Measurements from ENCODE around the gene ELOB. TPM values are rescaled to one million over a fixed set of nuclear protein-coding genes. Genes with fewer than 3 reads are reported as not detected.

Gene ELOB
- total and polyA plus RNA-seq, 2 of the 8 experiments (the other 6 are each of a cell fraction or from before 2014, with no cell fraction given) = 237 to 1,357 TPM

GRCh38 chr16:2765462-2766404 lies 11.3 kb downstream of the ELOB start:
- H3K4me2 ChIP-seq (ENCODE audit: insufficient read depth in 1 of 2, low read depth in 2 of 2, low read length in 2 of 2) = no peak overlapping the region
- H4K91ac ChIP-seq (replicated peaks; ENCODE audit: insufficient read length, low read length) = no peak overlapping the region
- no peak overlapping the region for H3K27ac ChIP-seq (ENCODE audit: low read depth, low read length)
- POLR2A ChIA-PET (ENCODE audit: partially characterized antibody) = interaction anchor here (0.9 to 6.9 kb wide), 11 partner anchors 7 to 64 kb away, joined by 3 to 140 read pairs (median 16); partner anchors contain the start of genes ELOB and SRRM2
- no peak overlapping the region for H3K56ac ChIP-seq (replicated peaks; ENCODE audit: insufficient read length, low read depth, low read length)
- no peak for DNase-seq (ENCODE audit: low read depth in 1 of 2, low spot score in 2 of 2)
- no peak for FAIRE-seq
- CTCF ChIA-PET (ENCODE audit: partially characterized antibody) = interaction anchor here (1.0 kb wide), 1 partner anchor 9 kb away, joined by 3 read pairs; no protein-coding TSS in a partner anchor
- H2AK5ac ChIP-seq (ENCODE audit: low read depth, low read length) = no peak overlapping the region
- H3K4me1 ChIP-seq (replicated peaks in 1 of 4; ENCODE audit: control insufficient read depth in 3 of 4, insufficient read depth in 4 of 4, low read length in 3 of 4) = peaks cover 0 to 3% (median under 1%) of the 10 kb centered on the region in 4 experiments; a peak in 3 of 7 replicates
- H3K79me2 ChIP-seq (ENCODE audit: control insufficient read depth in 1 of 2, insufficient read depth in 2 of 2, low read length in 2 of 2) = peaks cover 4 to 79% of the 10 kb centered on the region in 2 experiments; a peak in 3 of 4 replicates
- no peak overlapping the region for H2BK20ac ChIP-seq (ENCODE audit: low read length)
- TF ChIP-seq POLR2AphosphoS5 (IDR thresholded peaks at IDR 0.05; ENCODE audit: low read depth, low read length) (peak; percentile 30), SUZ12 (IDR thresholded peaks at IDR 0.05; ENCODE audit: low read length) (no peak)
- no peak overlapping the region for H3K4ac ChIP-seq (replicated peaks; ENCODE audit: insufficient read length, low read depth, low read length)
- H3K23me2 ChIP-seq (ENCODE audit: low read depth, low read length) = no peaks in the 10 kb centered on the region
- H3K14ac ChIP-seq (ENCODE audit: insufficient read length) = no peak overlapping the region
- peaks cover 23 to 33% of the 10 kb centered on the region in 2 experiments for H4K20me1 ChIP-seq (replicated peaks in 1 of 2; ENCODE audit: control insufficient read depth in 1 of 2, insufficient read depth in 2 of 2, low read length in 2 of 2)
- no peak overlapping the region for H4K8ac ChIP-seq (ENCODE audit: extremely low read depth, insufficient read depth, low read length)
- no peak overlapping the region for H2BK120ac ChIP-seq (replicated peaks; ENCODE audit: low read depth, low read length)
- no peaks in the 10 kb centered on the region for H3K27me3 ChIP-seq (replicated peaks in 1 of 4; ENCODE audit: control insufficient read depth in 3 of 4, extremely low read depth in 1 of 4, insufficient read depth in 3 of 4, low read length in 3 of 4)
- H3K36me3 ChIP-seq (ENCODE audit: control insufficient read depth in 2 of 4, insufficient read depth in 4 of 4, low read length in 3 of 4) = peaks cover 86 to 100% (median 98%) of the 10 kb centered on the region in 4 experiments
- H2BK12ac ChIP-seq (ENCODE audit: low read depth, low read length) = no peak overlapping the region
- no peak overlapping the region for H2AFZ ChIP-seq (ENCODE audit: low read length)
- H3K18ac ChIP-seq (ENCODE audit: extremely low read depth, low read length) = no peak overlapping the region
- no peak overlapping the region for H3K4me3 ChIP-seq (ENCODE audit: extremely low read depth in 1 of 4, insufficient read depth in 2 of 4, low read depth in 3 of 4, low read length in 4 of 4)
- no peak overlapping the region for H4K5ac ChIP-seq (ENCODE audit: insufficient read length, low read depth, low read length)
- H3K79me1 ChIP-seq (ENCODE audit: low read depth, low read length) = peaks cover 7% of the 10 kb centered on the region
- no peak overlapping the region for H2BK5ac ChIP-seq (ENCODE audit: low read depth, low read length)
- H3K9ac ChIP-seq (replicated peaks in 1 of 4; ENCODE audit: extremely low read depth in 1 of 4, low read depth in 3 of 4, low read length in 3 of 4) = no peak overlapping the region
- WGBS, 2 experiments (ENCODE audit: extremely low coverage in 1 of 2, insufficient coverage in 1 of 2, insufficient read length in 1 of 2, insufficient replicate concordance in 2 of 2, low coverage in 1 of 2, low lambda C conversion rate in 2 of 2, missing lambda C conversion rate in 1 of 2) = 94% methylated on average over 73 of the region's 73 CpGs; no CpG with 5 or more reads in 1 of the 2 experiments
- peaks cover 12 to 26% of the 10 kb centered on the region in 2 experiments; a peak in 3 of 4 replicates for H3K9me3 ChIP-seq (ENCODE audit: insufficient read depth in 2 of 2, low read depth in 1 of 2, low read length in 1 of 2)
- H2BK15ac ChIP-seq (ENCODE audit: low read length) = no peak overlapping the region
- no peak overlapping the region for H3K23ac ChIP-seq (ENCODE audit: insufficient read length)
